ENCODE results near the gene LYPD6B. TPM values are rescaled to one million over a fixed set of nuclear protein-coding genes. Genes with fewer than 3 reads are reported as not detected.

Gene LYPD6B
- total RNA-seq, 1 donor from 2014 or later, result 13.5 TPM

GRCh38 chr2:149132901-149133300 is 94.4 kb downstream of the LYPD6B start:
- H3K36me3 Mint-ChIP-seq (ENCODE audit: unreplicated experiment), result peaks cover 3% of the 10 kb centered on the region
- peaks cover 3% of the 10 kb centered on the region for H3K4me1 Mint-ChIP-seq (ENCODE audit: unreplicated experiment)
- no peaks in the 10 kb centered on the region for H3K9me3 Mint-ChIP-seq (ENCODE audit: unreplicated experiment)
- no peaks in the 10 kb centered on the region for H3K27me3 Mint-ChIP-seq (ENCODE audit: unreplicated experiment)
- DNase-seq (ENCODE audit: extremely low spot score, unreplicated experiment), result no peak
- no peak overlapping the region for H3K4me3 Mint-ChIP-seq (ENCODE audit: unreplicated experiment)
- no peak overlapping the region for H3K27ac Mint-ChIP-seq (ENCODE audit: unreplicated experiment)
- TF ChIP-seq, protein P1, sequence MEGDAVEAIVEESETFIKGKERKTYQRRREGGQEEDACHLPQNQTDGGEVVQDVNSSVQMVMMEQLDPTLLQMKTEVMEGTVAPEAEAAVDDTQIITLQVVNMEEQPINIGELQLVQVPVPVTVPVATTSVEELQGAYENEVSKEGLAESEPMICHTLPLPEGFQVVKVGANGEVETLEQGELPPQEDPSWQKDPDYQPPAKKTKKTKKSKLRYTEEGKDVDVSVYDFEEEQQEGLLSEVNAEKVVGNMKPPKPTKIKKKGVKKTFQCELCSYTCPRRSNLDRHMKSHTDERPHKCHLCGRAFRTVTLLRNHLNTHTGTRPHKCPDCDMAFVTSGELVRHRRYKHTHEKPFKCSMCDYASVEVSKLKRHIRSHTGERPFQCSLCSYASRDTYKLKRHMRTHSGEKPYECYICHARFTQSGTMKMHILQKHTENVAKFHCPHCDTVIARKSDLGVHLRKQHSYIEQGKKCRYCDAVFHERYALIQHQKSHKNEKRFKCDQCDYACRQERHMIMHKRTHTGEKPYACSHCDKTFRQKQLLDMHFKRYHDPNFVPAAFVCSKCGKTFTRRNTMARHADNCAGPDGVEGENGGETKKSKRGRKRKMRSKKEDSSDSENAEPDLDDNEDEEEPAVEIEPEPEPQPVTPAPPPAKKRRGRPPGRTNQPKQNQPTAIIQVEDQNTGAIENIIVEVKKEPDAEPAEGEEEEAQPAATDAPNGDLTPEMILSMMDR (IDR thresholded peaks at IDR 0.05), result no peak

- Mint-ChIP-seq H3K4me1 (ENCODE audit: unreplicated experiment) (peaks cover 3% of the 10 kb centered on the region), H3K4me3 (ENCODE audit: unreplicated experiment) (no peak overlapping the region), H3K27ac (ENCODE audit: unreplicated experiment) (no peak overlapping the region), H3K27me3 (ENCODE audit: unreplicated experiment) (no peaks in the 10 kb centered on the region), H3K36me3 (ENCODE audit: unreplicated experiment) (peaks cover 3% of the 10 kb centered on the region), H3K9me3 (ENCODE audit: unreplicated experiment) (no peaks in the 10 kb centered on the region)
- TF ChIP-seq, protein P1 (IDR thresholded peaks at IDR 0.05), result no peak
- no peak for DNase-seq (ENCODE audit: extremely low spot score, unreplicated experiment)
Observed at GRCh38 chr2:149134335-149134923, 95.9 kb downstream of the LYPD6B start.

DNA sequence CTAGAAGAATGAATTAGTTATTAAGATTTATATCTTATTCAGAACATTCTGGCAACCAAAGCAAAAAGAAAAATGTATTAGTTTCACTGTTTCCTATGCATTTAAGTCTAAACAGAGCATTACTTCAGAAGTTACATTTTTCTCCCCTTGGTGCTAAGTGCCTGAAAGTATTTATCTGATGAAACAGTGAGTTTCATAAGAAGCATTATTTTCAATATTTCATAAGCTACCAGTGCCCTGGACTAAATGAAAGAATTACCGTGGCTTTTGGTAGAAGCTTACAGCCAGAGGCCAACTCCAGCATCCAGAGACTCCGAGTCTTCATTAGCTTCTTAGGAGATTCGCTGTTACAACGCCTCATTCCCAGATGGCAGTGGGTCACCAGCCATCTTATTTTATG is 97.6 kb downstream of the LYPD6B start:
- peaks cover 6% of the 10 kb centered on the region for H3K4me1 Mint-ChIP-seq (ENCODE audit: unreplicated experiment)
- H3K27ac Mint-ChIP-seq (ENCODE audit: unreplicated experiment), result no peak overlapping the region
- TF ChIP-seq, protein P1 (IDR thresholded peaks at IDR 0.05), result no peak
- H3K36me3 Mint-ChIP-seq (ENCODE audit: unreplicated experiment), result peaks cover 2% of the 10 kb centered on the region
- no peak for DNase-seq (ENCODE audit: extremely low spot score, unreplicated experiment)
- no peak overlapping the region for H3K4me3 Mint-ChIP-seq (ENCODE audit: unreplicated experiment)
- H3K9me3 Mint-ChIP-seq (ENCODE audit: unreplicated experiment), result no peaks in the 10 kb centered on the region
- H3K27me3 Mint-ChIP-seq (ENCODE audit: unreplicated experiment), result no peaks in the 10 kb centered on the region

GRCh38 chr2:149141046-149141445 is 102.5 kb downstream of the LYPD6B start:
- TF ChIP-seq, protein P1 (IDR thresholded peaks at IDR 0.05), result no peak
- H3K36me3 Mint-ChIP-seq (ENCODE audit: unreplicated experiment), result no peaks in the 10 kb centered on the region
- peaks cover 3% of the 10 kb centered on the region for H3K4me1 Mint-ChIP-seq (ENCODE audit: unreplicated experiment)
- DNase-seq (ENCODE audit: extremely low spot score, unreplicated experiment), result no peak
- no peak overlapping the region for H3K4me3 Mint-ChIP-seq (ENCODE audit: unreplicated experiment)
- H3K27ac Mint-ChIP-seq (ENCODE audit: unreplicated experiment), result no peak overlapping the region
- no peaks in the 10 kb centered on the region for H3K9me3 Mint-ChIP-seq (ENCODE audit: unreplicated experiment)
- H3K27me3 Mint-ChIP-seq (ENCODE audit: unreplicated experiment), result no peaks in the 10 kb centered on the region

- H3K27ac Mint-ChIP-seq (ENCODE audit: unreplicated experiment), result no peak overlapping the region
- no peaks in the 10 kb centered on the region for H3K36me3 Mint-ChIP-seq (ENCODE audit: unreplicated experiment)
- H3K4me3 Mint-ChIP-seq (ENCODE audit: unreplicated experiment), result no peak overlapping the region
- TF ChIP-seq, protein P1 (IDR thresholded peaks at IDR 0.05), result no peak
- no peaks in the 10 kb centered on the region for H3K27me3 Mint-ChIP-seq (ENCODE audit: unreplicated experiment)
- H3K9me3 Mint-ChIP-seq (ENCODE audit: unreplicated experiment), result no peaks in the 10 kb centered on the region
- H3K4me1 Mint-ChIP-seq (ENCODE audit: unreplicated experiment), result peaks cover 3% of the 10 kb centered on the region
- no peak for DNase-seq (ENCODE audit: extremely low spot score, unreplicated experiment)
Observed at GRCh38 chr2:149143734-149144133, 105.2 kb downstream of the LYPD6B start.
